ENCODE results near the gene AXIN1.

Gene AXIN1

GRCh38 chr16:307691-308312 lies 44.7 kb downstream of the AXIN1 start:
- no peak for DNase-seq (ENCODE audit: low read depth in 3 of 3, low spot score in 1 of 3)

GRCh38 chr16:306911-307370 lies 45.6 kb downstream of the AXIN1 start:
- no peak for DNase-seq (ENCODE audit: low read depth in 3 of 3, low spot score in 1 of 3)

- DNase-seq (ENCODE audit: low read depth in 3 of 3, low spot score in 1 of 3): no peak
Measured at GRCh38 chr16:305916-306626, 46.5 kb downstream of the AXIN1 start.

GRCh38 chr16:303760-304505 lies 48.6 kb downstream of the AXIN1 start:
- DNase-seq (ENCODE audit: low read depth in 3 of 3, low spot score in 1 of 3): no peak

GRCh38 chr16:301950-302349 lies 50.6 kb downstream of the AXIN1 start:
- no peak for DNase-seq (ENCODE audit: low read depth in 3 of 3, low spot score in 1 of 3)

- DNase-seq (ENCODE audit: low read depth in 3 of 3, low spot score in 1 of 3): no peak
Measured at GRCh38 chr16:301235-301634, 51.3 kb downstream of the AXIN1 start.

GRCh38 chr16:297832-298231 lies 54.7 kb downstream of the AXIN1 start:
- no peak for DNase-seq (ENCODE audit: low read depth in 3 of 3, low spot score in 1 of 3)

- no peak for DNase-seq (ENCODE audit: low read depth in 3 of 3, low spot score in 1 of 3)
Measured at GRCh38 chr16:296806-297510, 55.6 kb downstream of the AXIN1 start.

- no peak for DNase-seq (ENCODE audit: low read depth in 3 of 3, low spot score in 1 of 3)
Measured at GRCh38 chr16:296276-296675, 56.2 kb downstream of the AXIN1 start.

- no peak for DNase-seq (ENCODE audit: low read depth in 3 of 3, low spot score in 1 of 3)
Measured at GRCh38 chr16:293043-293775, 59.3 kb downstream of the AXIN1 start.

- DNase-seq (ENCODE audit: low read depth in 3 of 3, low spot score in 1 of 3): no peak
Measured at GRCh38 chr16:291539-291938, 61.0 kb downstream of the AXIN1 start.

- DNase-seq (ENCODE audit: low read depth in 3 of 3, low spot score in 1 of 3): no peak
Measured at GRCh38 chr16:290681-291405, 61.7 kb downstream of the AXIN1 start.

GRCh38 chr16:290015-290680 lies 62.4 kb downstream of the AXIN1 start:
- no peak for DNase-seq (ENCODE audit: low read depth in 3 of 3, low spot score in 1 of 3)

- DNase-seq (ENCODE audit: low read depth in 3 of 3, low spot score in 1 of 3): no peak
Measured at GRCh38 chr16:289395-289997, 63.0 kb downstream of the AXIN1 start.

GRCh38 chr16:287981-288920 lies 64.3 kb downstream of the AXIN1 start:
- no peak for DNase-seq (ENCODE audit: low read depth in 3 of 3, low spot score in 1 of 3)

- DNase-seq (ENCODE audit: low read depth in 3 of 3, low spot score in 1 of 3): no peak
Measured at GRCh38 chr16:287298-287811, 65.2 kb downstream of the AXIN1 start.

GRCh38 chr16:286491-287297 lies 65.8 kb downstream of the AXIN1 start:
- DNase-seq (ENCODE audit: low read depth in 3 of 3, low spot score in 1 of 3): no peak
